Astrocyte of the cerebellum (primary cell): Measurements from ENCODE around the gene KRTAP2-4.

Source experiments
- DNase-seq: peaks from one replicate; pipeline ENCODE4 v3.0.0-alpha.2; 2011; ENCODE audit warnings: low read depth
- H3K4me3 ChIP-seq: 2 replicates; pipeline ENCODE4 v1.5.1; 2011; ENCODE audit warnings: mild to moderate bottlenecking, low read depth, low read length, moderate library complexity
- in situ Hi-C: cut with HindIII; loops from 2 replicates; pipeline ENCODE4 v1.10.0; 2017; ENCODE audit warnings: low sequenced_read_pairs
- TF ChIP-seq, protein P1 (sequence below): IDR thresholded peaks from 2 replicates; pipeline ENCODE4 v1.5.1; 2012; ENCODE audit warnings: low read length, low read depth, moderate library complexity, mild to moderate bottlenecking; ENCODE audit errors: missing control alignments

KRTAP2-4 gene

DNA sequence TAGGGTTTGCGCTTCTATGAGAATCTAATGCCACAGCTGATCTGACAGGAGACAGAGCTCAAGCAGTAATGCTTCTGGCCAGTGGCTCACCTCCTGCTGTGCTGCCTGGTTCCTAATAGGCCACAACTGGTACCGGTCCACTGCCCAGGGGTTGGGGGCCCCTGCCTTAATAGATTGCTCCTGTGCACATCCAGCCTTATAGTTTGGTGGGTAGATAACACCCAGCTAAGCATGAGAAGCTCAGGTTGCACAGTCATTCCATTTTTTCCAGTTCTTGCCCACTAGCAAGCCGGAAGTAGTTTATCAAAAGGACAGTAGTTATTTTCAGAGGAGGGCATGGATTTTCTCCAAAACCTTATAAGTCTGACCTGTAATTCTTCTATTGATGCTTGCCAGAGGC, 46.3 kb downstream of the KRTAP2-4 start:
- TF ChIP-seq, protein P1, sequence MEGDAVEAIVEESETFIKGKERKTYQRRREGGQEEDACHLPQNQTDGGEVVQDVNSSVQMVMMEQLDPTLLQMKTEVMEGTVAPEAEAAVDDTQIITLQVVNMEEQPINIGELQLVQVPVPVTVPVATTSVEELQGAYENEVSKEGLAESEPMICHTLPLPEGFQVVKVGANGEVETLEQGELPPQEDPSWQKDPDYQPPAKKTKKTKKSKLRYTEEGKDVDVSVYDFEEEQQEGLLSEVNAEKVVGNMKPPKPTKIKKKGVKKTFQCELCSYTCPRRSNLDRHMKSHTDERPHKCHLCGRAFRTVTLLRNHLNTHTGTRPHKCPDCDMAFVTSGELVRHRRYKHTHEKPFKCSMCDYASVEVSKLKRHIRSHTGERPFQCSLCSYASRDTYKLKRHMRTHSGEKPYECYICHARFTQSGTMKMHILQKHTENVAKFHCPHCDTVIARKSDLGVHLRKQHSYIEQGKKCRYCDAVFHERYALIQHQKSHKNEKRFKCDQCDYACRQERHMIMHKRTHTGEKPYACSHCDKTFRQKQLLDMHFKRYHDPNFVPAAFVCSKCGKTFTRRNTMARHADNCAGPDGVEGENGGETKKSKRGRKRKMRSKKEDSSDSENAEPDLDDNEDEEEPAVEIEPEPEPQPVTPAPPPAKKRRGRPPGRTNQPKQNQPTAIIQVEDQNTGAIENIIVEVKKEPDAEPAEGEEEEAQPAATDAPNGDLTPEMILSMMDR: no peak
- no peak overlapping the region for H3K4me3 ChIP-seq
- DNase-seq: no peak
- in situ Hi-C loops: no loop called here

DNA sequence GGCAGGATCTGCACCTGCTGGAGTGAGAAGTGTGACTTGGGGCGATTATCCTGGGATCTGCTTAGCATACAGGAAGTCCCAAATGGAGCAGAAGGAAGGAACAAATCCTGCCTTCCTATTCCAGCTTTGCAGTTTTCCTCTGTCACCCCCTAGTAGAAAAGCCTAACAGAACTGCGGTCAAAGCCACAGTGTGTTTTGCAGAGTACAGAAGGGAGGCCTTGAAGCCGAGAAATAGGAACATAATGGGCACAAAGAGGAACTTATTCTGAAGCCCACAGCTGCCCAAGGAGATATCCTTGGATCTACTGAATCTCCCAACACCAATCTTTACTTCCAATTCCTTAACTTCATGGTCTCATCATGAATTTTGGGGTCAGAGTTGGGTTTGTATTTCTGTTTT, 47.1 kb downstream of the KRTAP2-4 start:
- no peak overlapping the region for H3K4me3 ChIP-seq
- no peak for DNase-seq
- in situ Hi-C loops: no loop called here
- TF ChIP-seq, protein P1: no peak

DNA sequence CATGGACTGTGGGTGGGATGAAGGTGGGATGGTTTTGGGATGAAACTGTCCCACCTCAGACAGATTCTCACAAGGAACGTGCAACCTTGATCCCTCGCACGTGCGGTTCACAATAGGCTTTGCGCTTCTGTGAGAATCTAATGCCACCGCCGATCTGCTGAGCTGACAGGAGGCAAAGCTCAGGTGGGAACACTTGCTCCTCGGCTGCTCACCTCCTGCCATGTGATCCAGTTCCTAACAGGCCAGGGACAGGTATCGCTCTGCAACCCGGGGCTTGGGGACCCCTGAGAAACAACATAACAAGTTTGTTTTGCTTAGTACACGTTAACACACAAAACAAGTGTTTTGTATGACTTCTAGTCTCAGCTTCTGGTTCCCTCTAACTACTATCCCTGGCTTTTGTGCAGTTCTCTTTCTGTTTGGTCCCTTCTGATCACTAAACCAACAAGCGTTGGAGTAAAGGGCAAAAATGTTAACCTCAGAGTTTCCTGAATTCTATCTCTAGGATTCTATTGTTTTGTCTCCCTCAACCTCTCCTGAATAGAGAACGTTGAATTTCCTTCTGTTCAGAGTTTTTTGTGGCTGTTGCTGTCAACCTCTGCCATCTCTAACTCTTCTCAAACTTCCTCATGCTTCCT, 49.0 kb downstream of the KRTAP2-4 start:
- in situ Hi-C loops: no loop called here
- no peak for DNase-seq
- TF ChIP-seq, protein P1: no peak
- no peak overlapping the region for H3K4me3 ChIP-seq

DNA sequence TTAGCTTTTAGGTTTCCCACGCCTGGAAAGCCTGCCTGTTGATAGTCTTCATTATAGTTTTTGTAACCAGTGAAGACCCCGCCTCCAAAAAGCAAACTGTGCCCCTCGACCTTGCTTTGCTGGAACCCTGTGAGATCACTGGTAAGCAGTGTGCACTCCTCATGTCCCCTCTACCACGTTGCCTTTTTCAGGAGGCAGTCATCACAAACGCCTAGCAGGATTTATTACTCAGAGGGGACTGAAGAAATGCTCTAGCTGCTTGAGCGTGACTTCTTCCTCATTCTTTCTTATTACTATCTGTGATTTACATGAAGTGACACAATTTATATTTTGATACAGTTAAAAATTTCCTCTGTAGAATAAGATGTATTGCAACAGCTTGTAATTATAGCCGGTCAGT, 50.2 kb downstream of the KRTAP2-4 start:
- DNase-seq: no peak
- TF ChIP-seq, protein P1: no peak
- in situ Hi-C loops: no loop called here
- H3K4me3 ChIP-seq: no peak overlapping the region
